NCI-H2227 treated with DMSO at 0.1 percent for 48 hours (cell line): ENCODE measurements around the gene CTIF.
A peak's percentile ranks its signal among the peaks of the same experiment; 100 is the strongest.

ENCODE experiments used
- DNase-seq: peaks from one replicate; lab custom pipeline; 2025; lab: John Stamatoyannopoulos, UW

CTIF gene

GRCh38 chr18:48600456-48601090 lies 61.7 kb downstream of the CTIF start:
- DNase-seq: no peak

GRCh38 chr18:48601343-48601742 lies 62.5 kb downstream of the CTIF start:
- no peak for DNase-seq

DNA sequence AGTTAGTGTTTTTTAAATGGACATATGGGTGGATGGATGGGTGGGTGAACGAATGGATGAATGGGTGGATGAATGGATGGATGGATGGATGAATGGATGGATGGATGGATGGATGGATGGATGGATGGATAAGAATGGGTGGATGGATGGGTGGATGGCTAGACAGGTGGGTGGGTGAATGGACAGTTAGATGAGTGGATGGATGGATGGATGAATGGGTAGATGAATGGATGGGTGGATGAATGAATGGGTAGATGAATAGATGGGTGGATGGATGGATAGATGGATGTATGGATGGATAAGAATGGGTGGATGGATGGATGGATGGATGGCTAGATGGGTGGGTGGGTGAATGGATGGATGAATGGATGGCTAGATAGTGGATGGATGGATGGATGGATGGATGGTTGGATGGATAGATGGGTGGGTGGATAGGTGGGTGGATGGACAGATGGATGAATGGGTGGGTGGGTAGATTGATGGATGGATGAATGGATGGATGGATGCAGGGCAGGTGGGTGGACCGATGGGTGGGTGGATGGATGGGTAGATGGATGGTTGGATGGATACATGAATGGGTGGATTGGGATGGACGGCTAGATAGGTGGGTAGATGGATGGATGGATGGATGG lies 64.0 kb downstream of the CTIF start:
- DNase-seq: no peak

DNA sequence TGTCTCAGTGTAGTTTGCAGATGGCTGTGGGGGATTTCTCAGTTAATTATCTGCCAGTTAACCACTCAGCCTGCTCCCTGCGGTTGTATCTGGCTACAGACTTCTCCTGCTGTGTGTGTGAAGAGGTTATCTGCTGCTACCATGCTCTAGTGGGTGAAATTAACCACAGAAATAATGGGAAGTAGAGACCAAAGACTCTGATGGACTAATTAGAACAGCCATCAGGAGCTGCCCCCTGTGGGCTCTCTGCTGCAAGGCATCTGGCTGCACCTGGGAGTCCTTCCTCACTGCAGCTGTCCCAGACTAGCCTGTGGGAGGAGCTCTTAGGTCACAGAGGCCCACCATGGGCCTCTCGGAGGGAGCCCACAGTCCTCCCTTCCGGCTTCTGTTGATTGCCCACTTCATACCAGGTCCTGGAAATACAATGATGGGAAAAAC lies 66.6 kb downstream of the CTIF start:
- peak; percentile 74 for DNase-seq

DNA sequence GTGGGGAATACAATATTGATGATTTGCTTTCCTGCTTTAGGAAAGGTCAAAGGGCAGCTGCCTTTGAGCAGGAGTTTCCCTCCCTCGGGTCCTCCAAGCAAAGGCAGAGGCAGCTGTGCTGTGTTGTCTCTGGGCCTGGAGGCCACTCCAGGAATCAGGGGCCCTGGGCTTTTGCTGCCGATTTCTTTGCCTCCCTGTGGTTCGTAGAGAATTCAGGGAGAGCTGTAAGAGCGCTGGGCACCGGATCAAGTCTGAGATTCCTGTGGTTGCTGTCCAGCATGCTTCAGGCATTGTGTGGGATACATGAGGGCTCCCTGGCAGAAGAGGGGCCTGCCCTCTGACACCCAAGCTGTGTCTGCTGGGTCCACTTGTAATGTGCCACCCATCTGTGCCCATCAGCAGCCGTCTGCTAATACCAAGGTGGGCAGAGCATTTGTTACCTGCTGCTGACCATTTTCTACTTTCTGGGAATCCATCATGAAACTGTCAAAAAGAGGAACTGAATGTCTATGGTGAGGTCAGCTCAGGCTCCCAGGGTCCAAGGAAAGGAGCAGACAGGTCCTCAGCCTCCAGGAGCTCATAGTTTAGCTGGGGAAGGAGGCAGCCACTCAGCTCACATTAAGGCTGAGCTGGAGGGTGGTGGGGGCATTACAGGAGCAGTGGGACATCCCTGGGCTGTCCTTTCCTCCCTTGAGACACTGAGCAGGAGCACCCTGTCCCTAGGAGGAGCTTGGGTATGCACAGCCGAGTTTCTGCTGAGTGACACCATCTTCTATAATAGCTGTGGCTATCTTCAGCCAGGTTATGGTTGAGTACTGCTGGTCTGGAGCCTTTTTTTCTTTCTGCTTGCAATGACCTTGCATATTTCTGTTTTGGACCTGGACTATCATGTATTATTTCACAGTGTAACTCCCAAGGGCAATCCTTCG lies 68.5 kb downstream of the CTIF start:
- DNase-seq: no peak

- no peak for DNase-seq
These were observed 69.8 kb downstream of the CTIF start for GRCh38 chr18:48608581-48608980.

DNA sequence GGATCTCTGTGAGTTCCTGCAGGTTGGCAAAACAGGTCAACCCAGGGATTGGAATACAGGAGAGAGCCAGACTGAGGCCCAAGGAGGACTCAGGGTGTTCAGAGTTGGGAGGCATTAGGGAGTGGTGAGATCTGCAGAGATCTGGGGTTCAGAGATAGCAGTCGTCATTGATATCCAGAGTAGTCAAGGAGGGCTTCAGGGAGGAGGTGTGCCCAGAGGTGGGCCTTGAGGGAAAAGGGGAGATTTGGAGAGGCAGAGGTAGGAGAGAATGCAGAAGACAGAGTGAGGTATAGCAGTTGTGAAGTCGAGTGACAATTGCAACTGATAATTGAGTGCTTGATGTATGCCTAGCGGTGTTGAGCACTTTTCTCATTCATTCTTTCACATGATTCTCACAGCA lies 70.3 kb downstream of the CTIF start:
- no peak for DNase-seq

- DNase-seq: no peak
These were observed 71.3 kb downstream of the CTIF start for GRCh38 chr18:48609820-48610815.

GRCh38 chr18:48611203-48611602 lies 72.4 kb downstream of the CTIF start:
- DNase-seq: no peak

DNA sequence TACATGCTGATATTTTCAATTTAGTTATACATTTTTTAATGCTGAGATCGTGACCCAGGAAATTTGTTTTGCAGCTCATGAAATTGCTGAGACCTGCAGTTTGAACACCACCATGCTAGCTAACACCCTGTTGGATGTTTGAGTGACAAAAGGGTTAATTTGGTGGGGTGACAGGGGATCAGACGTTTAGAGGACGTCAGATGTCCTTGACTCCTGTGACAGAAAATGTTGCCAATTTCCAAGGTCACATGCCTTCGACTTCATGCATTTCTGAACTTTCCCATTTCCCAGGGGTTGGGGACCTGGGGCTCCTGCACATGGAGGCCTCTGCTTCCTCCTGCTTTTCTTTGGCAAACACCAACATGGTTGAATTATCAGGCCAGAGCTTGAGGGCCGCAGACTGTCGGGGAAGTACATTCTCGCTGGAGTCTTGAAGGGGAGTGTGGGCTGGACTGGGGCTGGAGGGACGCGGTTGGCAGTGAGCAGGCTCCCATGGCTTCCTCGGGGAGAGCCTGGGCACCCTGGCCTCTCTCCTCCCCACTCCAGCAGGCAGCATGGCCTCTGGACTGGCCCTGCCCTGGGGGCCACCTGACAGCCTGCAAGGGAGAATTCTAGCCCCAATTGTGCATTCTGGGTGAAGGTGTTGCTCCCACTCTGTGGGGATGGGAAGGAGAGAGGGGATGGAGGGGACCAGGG lies 73.1 kb downstream of the CTIF start:
- no peak for DNase-seq

- DNase-seq: no peak
These were observed 73.7 kb downstream of the CTIF start for GRCh38 chr18:48612511-48612910.

DNA sequence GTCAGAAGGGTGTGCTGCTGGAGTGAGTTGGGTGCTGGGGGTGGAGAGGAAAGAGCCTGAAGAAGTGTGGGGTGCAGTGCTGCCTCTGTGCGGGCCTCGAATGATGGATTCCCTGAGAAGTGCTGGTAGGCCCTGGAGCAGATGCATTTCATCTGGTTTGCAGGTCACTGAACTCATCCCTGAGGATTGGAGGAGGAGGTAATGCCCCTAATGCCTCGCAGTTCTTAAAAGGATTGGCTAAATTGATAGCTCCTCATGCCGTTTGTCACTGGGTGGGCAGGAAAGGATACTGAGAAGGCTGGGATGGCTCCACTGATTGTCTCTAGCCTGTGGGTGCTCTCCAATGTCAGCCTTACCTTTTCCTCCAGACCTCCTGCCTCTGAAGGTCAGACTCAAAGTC lies 74.1 kb downstream of the CTIF start:
- no peak for DNase-seq

DNA sequence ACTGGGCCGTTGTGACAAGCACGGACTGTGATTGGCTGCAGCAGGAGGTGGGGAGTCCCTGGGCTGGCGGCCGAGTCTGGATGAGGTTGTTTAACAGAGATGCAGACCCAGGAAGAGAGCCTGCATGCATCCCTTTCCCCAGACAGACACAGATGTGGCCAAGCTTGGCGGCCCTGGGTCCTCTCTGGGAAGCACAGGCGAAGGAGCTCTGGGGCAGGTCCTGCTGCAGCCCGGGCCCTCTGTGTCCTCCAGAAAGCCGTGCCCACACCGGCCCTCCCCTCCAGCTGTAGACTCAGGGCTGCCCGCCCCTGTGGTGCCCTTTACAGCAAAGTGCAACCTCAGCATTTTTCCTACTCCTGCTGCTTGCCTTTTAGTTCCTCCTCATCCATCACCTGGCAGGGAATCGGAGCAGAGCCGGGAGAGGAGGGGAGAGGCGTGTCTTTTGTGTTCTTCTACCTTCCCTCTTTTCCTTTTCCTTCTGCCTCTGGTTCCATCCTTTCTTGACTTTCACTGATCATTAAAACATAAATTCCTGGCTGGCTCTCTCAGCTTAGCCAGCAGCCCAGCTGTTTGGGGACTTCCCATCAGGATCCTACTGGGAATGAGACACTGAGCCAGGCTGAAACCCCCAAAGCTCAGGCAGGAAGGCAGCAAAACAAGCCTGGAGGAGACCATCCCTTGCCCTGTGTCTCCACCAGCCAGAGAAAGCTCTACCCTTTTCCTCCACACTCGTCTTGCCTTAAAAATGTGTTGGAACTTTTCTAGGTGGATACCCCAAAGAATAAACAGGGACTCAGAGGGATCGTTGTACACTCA lies 75.0 kb downstream of the CTIF start:
- DNase-seq: peak; percentile 91

- no peak for DNase-seq
These were observed 77.0 kb downstream of the CTIF start for GRCh38 chr18:48615566-48616401.

DNA sequence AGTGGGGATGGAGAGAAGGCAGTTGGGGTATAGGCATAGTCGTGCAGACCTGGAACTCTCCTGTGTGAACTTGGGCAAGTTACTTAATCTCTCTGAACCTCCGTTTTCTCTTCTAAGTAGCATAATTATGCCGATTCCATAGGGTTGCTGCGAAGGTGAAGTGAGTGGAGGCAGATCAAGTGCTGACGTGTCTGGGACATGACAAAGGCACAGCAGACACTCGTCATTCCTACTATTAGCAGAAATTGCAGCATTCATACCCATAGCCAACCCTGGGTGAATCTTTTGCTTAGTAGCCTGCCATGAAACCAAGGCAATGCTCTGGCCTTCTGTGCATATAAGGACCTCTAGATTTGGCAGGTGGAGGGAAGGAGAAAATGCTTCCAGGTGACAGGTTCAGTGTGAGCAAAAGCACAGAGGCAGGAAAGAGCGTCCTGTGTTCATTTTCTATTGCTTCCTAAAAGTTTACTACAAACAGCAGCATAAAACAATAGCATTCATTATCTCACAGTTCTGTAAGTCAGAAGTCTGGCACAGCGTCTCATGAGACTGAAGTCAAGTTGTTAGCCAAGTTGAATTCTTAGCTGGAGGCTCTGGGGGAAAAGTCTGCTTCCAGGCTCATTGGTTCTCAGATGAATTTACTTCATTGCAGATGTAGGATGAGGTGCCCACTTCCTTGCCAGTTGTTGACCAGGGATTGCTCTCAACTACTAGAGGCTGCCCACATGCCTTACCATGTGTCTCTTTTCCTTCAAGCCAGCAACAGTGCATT lies 77.8 kb downstream of the CTIF start:
- DNase-seq: no peak

DNA sequence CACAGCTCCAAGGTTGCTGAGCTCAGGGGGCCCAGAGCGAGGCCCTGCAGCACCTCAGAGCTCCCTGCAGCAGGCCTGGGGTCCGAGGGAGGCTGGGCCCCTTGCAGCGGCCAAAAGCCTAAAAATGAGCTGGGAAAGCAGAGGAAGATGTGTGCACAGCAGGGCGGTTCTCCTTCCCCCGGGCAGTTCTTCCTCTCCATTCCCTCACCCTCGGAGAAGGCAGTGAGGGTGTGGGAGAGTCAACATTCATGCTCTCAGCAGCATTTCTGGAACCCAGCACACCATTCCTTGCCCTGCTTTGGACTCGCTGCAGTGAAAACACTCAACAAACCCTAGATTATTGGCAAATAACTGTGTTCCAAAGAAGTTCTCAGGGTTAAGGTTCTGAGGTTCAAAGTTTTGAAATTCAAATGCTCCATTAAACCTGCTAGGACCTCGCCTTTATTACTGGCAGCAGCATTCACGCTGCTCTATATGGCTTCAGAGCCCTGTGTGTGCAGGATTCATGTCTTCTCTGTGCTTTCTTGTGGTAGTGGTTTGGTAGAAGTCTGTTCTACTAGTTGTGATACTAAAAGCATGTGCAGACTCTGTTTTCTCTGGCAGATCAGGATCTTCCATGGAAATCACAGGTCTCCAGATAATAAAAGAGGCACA lies 79.1 kb downstream of the CTIF start:
- no peak for DNase-seq

DNA sequence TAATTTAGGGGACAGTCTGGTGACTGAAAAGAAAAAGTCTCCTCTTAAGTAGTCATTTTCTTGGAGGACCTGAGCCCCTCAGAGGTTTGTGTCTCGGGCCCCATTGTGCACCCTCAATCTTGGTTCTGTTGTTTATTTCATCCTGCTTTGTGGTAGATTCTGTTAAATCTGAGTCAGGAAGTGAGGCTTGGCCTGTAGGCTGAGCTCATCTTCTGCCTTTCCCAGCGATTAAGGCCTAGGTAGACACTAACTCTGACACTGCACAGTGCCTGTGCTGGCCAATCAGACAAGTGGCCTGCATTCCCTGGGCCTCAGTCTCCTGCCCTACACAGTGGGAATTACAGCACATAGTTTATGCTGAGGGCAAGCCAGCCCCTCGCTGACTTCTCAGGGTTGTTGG lies 80.2 kb downstream of the CTIF start:
- DNase-seq: no peak

DNA sequence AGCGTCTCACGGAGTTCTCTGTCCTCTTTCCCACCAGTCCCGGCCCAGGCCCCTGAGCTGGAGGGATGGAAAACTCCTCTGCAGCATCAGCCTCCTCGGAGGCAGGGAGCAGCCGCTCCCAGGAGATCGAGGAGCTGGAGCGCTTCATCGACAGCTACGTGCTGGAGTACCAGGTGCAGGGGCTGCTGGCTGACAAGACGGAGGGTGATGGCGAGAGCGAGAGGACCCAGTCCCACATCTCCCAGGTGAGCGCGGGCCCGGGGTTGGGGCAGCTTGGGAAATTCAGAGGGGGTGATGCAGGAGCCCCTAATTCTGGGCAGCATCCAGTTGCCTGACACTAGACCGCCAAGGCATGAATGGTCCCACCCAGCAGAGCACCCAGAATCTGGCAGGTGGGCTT lies 80.7 kb downstream of the CTIF start:
- no peak for DNase-seq
